GM21528 (cell line): ENCODE data around the gene CHST9.
"Not testable (repeated sequence)": the region's sequence is repeated elsewhere in the genome, so short reads cannot be mapped to it uniquely, and the experiment has no call there.

ENCODE experiments used
- ATAC-seq: cut with Tn5 transposase; IDR thresholded peaks from one replicate; pipeline ENCODE4 v1.9.1; 2021; ENCODE audit warnings: mild to moderate bottlenecking, moderate library complexity; ENCODE audit not compliant: unreplicated experiment, low FRiP score

CHST9 gene

DNA sequence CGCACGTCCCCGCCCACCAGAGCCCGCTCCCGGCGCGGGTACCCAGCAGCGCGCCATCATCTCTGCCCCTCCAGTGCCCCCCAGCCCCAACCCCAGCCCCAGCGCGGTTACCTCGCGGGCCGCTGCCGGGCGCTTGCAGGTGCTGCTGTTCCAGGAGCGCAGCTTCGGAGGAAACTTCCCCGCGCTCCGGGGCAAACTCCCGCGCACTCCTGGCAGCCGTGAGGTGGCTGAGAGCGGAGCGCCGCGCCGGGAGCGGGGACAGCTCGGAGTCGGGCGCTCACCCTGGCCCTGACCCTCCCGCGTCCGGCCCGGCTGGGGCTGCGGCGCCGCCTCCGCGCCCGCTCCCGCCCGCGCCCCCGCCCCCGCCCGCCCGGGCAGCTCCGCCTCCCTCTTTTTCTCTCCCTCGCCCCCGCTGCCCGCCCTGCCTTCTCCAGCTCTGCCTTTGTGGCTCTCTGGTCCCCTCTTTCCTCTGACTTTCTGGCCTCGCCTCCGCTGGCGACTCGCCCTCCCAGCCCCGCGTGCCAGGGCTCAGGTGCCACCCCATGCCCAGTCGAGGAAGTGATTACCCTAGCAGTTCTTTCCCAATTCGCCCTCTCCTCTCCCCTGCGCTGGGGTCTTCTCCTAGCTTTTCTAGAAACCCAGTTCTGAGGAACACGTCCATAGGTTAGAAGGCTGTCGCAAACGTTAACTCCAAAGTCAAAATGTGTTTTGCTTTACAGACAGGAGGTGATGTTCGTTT, at the start of gene CHST9:
Gene CHST9 (minus strand): TSS at position 284 of the 739 bp plus-strand sequence. CDS start 42,499 bp downstream, outside the sequence.
- no peak for ATAC-seq

DNA sequence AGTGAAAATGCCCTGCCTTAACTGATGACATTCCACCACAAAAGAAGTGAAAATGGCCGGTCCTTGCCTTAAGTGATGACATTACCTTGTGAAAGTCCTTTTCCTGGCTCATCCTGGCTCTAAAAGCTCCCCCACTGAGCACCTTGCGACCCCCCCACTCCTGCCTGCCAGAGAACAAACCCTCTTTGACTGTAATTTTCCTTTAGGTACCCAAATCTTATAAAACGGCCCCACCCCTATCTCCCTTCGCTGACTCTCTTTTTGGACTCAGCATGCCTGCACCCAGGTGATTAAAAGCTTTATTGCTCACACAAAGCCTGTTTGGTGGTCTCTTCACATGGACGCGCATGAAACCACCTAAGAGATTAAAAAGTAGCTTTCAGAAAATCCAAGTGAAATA, 47.2 kb upstream of the CHST9 start:
- not testable (repeated sequence) for ATAC-seq

DNA sequence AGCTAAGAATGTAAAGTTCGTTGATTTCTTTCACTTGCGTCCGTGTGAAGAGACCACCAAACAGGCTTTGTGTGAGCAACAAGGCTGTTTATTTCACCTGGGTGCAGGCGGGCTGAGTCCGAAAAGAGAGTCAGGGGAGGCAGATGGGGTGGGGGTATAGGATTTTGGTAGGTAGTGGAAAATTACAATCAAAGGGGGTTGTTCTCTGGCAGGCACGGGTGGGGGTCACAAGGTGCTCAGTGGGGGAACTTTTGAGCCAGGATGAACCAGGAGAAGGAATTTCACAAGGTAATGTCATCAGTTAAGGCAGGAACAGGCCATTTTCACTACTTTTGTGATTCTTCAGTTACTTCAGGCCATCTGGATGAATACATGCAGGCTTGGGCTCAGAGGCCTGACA, 46.6 kb upstream of the CHST9 start:
- not testable (repeated sequence) for ATAC-seq

DNA sequence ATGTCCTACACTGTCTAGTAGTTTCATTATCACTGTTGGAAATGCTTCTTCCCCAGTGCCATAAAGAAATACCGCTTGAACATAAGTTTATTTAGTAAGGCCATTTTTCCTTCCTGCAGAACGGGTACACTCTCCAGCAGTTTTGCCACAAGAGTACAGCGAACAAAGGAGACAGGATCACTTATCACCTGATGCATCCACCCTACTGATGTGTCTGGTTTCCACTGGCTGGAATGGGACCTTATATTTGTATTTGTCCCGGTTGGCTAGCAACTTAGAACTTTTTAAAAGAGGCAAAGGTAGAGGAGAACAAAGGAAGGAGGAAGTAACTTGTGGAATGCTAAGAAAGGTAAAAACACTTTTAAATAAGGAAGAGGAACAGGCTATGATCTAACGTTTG, 46.1 kb upstream of the CHST9 start:
- ATAC-seq = not testable (repeated sequence)

DNA sequence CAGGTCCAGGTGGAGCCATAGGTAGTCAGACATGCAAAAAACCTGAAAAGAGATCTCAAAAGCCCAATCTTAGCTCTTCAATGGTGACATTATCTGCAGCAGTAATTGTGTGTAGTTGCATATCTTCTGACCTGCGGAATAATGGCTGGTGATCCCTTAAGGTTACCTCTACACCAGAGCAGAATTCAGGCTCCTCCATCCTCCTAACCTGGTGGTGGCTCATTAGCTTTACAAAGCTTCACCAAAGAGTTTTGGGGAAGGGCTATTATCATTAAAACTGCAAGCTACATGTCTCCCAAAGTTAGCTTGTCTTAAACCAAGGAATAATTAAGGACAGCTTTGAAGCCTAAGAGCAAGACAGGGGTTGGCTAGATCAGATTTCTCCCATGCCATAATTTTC, 42.6 kb upstream of the CHST9 start:
- ATAC-seq = no peak

- no peak for ATAC-seq
These were observed 41.5 kb upstream of the CHST9 start for GRCh38 chr18:27226556-27227075.

DNA sequence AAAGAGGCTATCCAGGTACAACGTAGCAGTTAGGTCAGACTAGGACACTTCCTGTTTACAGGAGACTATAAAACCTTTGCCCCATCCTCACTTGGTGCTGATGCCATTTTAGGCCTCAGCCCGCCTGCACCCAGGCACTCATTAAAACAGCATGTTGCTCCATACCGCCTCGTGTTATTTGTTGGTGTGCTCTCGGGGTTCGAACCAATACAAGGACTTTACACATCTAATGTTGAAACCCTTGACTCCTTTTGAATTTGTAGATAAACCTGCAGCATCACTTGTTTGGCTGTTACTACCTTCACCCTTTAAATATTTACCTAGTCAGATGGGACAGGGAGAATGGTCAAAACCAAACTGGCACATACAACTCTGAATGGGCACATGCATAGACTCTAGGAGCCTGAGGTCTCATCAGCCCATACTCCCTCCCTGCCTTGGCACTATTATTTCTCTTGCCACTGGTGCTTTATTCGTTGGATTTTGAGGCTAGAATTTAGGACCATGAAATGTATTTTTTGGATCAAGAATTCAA, 40.9 kb upstream of the CHST9 start:
- no peak for ATAC-seq

DNA sequence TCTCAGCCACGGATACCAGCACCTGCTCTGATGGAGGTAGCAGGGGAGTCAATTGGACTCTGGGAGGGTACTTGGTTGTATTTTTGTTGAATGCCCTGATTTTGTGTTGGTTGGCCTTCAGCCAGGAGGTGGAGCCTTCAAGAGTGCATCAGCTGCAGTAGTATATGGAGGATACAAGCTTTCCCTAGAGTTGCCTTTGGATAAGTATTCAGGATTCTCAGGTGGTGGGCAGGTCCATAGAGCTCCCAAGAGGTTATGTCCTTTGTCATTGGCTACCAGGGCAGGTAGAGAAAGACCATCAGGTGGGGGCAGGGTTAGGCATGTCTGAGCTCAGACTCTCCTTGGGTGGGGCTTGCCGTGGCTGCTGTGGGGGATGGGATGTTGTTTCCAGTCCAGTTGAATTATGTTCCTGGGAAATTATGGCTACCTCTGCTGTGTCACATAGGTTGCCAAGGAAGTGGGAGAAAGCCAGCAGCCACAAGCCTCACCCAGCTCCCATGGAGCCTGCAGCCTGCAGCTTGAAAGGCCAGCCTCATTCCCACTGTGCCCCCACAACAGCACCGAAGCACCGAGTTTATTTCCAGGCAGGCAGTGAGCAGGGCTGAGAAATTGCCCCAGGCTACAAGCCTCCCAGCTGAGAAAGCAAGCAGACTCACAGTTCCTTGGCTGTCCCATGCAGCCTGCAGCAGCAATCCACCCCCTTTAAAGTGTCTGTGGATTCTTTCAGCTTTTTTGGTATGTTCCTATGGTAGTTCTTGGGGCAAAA, 38.6 kb upstream of the CHST9 start:
- no peak for ATAC-seq

DNA sequence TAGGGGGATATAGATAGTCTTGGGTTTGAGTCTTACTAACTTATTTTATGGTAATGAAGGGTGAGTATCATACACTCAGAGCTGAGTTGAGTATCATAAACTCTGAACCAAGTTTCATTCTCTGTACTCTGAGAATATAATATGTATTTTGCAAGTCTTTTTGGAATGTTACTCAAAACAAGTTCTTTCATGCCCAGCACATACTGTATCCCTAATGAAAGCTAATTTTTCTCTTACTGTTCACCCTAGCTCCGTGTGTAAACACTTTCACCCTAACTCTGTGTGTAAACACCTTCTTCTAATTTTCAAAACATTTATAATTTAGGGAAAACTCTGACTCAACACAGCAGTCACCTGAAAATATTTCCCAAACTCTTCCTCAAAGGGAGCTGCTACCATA, 29.7 kb upstream of the CHST9 start:
- no peak for ATAC-seq

DNA sequence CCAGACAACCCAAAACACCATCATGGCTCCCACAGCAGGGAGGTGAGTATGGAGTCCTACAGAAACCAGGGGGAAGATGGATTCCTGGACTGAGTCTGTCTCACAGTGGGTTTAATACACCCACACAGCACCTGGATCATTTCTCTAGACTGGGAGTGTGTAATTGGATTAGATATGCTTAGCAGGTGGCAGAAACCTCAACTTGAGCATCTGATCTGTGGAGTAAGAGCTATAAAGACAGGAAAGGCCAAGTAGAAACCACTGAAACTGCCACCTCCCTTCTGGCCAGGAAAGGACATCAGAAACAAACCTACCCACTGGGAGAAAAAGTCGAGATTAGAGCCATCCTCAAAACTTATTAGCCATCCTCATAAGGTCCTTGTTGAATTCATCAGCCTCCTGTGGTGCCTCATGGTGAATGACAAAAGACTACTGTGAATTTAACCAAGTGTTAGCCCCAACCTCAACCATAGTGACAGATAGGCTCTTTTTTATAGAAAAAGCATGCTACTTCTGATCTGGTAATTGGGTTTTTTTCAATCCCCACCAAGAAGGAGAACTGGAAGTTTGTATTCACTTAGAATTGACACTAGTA, 28.1 kb upstream of the CHST9 start:
- no peak for ATAC-seq

- no peak for ATAC-seq
These were observed 26.5 kb upstream of the CHST9 start for GRCh38 chr18:27211569-27211968.

- ATAC-seq = no peak
These were observed 21.3 kb upstream of the CHST9 start for GRCh38 chr18:27206411-27206810.

DNA sequence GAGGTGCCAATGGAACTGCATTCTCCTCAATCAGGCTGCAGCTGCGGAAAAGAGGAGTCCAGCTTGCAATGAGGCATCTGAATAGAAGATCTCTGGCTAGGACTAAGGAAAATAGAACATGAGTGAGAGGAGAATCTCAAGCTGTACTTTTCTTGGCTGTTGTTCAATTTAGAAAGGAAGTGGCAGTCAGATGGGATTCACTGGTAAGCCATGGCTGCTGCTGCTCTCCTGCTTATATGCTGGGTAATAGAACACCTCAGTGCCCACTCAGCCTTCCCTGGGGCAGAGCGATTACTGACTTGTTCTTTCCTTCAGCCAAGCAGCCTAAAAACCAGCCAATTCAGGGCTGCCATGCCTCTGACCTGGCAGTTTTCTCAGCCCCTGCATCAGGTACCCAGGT, 17.6 kb upstream of the CHST9 start:
- no peak for ATAC-seq

DNA sequence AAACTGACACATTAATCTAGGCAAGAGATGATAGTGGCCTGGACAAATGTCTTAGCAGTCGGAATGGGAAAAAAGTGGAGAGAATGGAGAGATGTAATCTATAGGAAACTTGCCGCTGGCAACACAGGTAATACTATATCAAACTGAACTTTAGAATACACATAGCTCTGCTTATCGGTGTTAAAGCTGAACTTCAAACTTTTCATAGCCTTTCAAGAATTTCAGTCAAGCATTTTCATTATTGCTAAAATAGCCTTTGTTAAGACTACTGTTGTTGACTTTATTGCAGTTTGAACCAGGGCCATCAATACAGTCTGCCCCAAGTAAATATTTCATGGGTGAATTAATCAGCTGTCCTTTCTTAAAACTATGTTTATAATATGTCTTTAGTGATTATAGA, 12.9 kb upstream of the CHST9 start:
- no peak for ATAC-seq

GRCh38 chr18:27188309-27188708, 3.2 kb upstream of the CHST9 start:
- ATAC-seq = no peak

DNA sequence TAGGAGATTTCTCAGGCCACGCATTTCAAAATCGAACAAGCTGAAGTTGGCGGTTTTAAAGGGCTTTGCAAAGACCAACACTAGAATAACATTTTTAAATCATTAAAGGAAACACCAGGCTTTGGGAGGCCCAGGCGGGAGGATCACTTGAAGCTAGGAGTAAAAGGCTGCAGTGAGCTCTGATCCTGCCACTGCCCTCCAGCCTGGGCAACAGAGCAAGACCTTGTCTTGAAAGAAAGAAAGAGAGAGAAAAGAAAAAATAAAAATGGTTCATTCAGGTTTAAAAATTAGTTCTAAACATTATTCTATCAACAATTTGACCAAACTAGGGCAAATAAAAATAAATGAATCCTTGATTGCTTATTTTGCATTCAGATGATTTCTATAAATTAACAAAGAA, 789 bp upstream of the CHST9 start:
- ATAC-seq = no peak

DNA sequence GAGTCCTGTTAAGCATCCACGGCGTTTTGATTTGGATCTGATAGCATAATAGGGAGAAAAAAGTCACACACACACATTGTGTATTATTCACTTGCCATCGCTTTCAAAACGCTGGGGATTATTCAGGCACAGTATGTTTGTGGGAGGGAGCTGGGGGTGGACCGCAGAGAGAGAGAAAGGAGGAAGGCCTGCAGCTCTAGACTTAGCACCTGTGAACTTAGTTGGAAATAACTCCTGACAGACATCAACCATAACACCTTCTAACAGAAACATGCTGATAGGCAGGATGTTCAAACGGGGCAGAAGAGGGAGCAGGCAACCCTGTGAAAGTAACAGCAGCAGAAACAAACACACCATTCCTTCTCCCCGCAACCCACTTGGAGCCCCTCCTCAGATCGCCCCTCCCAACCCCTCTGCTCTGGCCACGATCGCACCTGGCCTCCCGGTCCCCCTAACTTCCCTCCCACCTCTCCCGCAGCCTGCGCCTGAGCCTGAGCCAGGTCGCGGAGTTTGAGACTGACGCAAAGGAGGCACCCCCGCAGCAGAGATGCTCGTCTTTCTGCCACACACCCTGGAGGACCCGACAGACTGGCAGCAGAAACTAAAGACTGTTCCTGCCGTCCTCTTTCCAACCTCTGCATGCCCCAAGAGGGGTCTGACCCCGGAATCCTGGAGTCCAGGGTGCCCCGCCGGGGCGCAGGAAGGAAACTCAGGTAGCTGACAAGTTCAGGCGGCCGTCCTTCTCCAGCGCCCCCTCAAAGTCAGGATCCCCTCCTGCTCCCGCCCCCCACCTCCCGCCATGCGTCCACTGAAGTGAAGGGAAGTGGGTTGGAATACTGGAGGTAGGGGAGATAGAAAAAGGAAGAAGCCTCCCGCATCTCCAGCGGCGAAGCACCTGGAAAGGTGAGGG, 738 bp downstream of the CHST9 start:
- ATAC-seq = no peak

- no peak for ATAC-seq
These were observed 3.4 kb downstream of the CHST9 start for GRCh38 chr18:27181726-27182125.

DNA sequence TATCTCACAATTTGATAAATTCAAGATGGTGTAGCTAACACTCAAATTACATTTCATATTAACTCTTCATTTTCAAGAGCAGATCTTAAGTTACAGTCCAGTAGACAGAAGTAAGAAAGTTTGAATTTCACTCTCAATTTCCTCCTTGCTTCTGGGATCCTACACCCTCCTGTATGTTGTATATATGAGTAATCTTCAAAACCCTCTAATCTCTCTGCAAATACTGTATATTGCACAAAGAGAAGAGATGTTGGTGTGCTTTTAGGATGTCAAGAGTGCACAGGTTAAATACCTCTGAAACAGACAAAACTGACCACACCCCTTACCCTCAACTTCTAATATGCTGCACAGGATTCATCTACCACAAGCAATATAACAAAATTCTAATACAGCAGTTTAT, 6.7 kb downstream of the CHST9 start:
- no peak for ATAC-seq

DNA sequence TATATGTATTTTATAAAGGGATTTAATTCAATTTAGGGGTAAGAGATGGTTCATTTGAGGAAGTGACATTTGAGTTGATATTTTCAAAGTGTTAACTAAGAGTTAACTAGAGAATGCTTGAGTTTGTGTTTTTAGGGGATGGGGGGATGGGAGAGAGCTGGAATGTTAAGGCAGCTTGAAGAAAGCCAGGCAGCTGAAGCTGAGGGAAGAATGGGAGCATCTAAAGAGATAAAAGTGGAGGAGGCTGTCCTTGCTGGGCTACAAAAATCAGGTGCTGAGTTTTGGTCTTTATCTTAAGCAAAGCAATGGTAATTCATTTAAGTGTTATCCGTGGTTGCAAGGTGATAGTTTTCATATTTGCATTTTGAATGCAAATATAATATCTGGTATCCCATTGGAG, 9.2 kb downstream of the CHST9 start:
- ATAC-seq = no peak
